ENCODE data around the gene TJP3. TPM values are rescaled to one million over a fixed set of nuclear protein-coding genes. Genes with fewer than 3 reads are reported as not detected.

TJP3 gene
- total RNA-seq: 1.0 and 4.4 TPM in 2 replicates

GRCh38 chr19:3708207-3708931 lies at the start of gene TJP3:
Gene TJP3 (plus strand): TSS chr19:3708384. CDS start chr19:3728433, 20,049 bp downstream.

DNA sequence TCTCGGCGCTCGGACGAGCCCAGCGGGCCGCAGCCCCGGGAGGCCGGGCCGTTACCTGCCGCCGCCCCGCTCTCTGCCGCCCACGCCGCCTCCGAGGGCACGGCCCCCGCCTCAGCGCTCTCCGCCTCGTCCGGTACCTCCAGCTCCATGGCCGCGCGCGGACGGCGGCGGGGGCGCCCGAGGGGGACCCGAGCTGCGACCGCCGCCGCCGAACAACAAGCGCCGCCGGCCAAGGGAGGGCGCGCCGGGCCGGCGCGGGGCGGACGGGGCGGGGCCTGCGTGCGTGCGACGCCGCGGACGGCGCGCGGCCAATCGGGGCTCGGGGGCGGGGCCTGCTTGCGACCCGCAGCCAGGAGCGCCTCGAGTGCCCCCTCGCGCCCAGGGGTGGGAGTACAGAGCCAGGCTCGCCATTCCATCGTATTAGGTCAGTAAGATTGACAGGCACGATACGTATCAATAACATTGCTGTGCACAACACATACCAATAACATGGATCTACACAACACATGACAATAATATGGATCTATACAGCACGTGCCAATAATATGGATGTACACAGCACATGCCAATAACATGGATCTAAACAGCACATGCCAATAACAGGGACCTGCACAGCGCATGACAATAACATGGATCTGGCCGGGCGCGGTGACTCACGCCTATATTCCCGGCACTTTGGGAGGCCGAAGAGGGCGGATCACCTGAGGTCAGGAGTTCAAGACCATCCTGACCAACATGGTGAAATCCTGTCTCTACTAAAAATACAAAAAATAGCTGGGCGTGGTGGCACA lies 7.7 kb upstream of the TJP3 start, which contains the start of gene PIP5K1C:
Gene PIP5K1C, minus strand, starts transcription at position 227 of the 791 bp plus-strand sequence. Its CDS starts 78 bp downstream, at position 149.

GRCh38 chr19:3761382-3762129 lies 53.4 kb downstream of the TJP3 start, which contains the start of gene APBA3:
Gene APBA3 (minus strand): TSS chr19:3761692. CDS start chr19:3760264, 1,428 bp downstream.

GRCh38 chr19:3762501-3763459 lies 54.6 kb downstream of the TJP3 start, which contains the start of gene MRPL54:
Gene MRPL54 (plus strand): TSS chr19:3762682. CDS start chr19:3762701, 19 bp downstream.

DNA sequence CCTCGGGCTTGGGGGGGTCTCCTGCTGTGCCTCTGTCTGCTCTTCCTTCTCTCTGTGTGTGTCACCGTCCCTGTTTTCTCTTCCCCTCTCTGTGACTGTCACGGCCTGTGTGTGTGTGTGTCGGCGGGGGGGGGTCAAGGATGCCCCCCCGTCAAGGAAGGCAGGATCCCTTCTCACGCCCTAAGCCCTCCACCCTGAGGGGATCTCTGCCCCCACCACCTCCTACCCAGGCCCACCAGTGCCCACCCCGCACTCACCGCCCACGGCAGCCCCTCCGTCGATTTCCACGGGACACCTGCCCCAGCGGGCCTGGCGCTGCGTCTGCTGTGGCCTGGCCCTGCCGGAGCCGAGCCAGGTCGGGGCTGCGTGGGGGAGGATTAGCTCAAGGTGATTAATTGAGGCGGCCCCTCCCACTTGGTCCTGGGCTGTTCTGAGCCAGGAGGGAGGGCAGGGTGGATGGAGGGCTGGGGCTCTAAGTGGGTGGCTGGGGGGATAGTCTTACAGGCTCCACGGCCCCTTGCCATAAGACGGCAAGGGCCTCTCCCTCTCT lies 63.8 kb downstream of the TJP3 start, which contains the start of gene RAX2:
Gene RAX2, minus strand, starts transcription at position 323 of the 550 bp plus-strand sequence. CDS start 486 bp downstream, outside the sequence.

GRCh38 chr19:3785938-3786824 lies 78.0 kb downstream of the TJP3 start, which contains the start of gene MATK:
Gene MATK (minus strand): TSS chr19:3786381. CDS start chr19:3785135, 1,246 bp downstream.

Other genes starting within 250 kb of the TJP3 start
- gene SMIM24, start 227.9 kb upstream of the TJP3 start, total RNA-seq: not detected in 2 replicates
- not detected in 2 replicates for gene SMIM44, start 224.9 kb upstream of the TJP3 start, total RNA-seq
- gene DOHH, start 207.7 kb upstream of the TJP3 start, total RNA-seq: 14.7 and 18.5 TPM in 2 replicates
- gene FZR1, start 202.1 kb upstream of the TJP3 start, total RNA-seq: 27.3 and 45.1 TPM in 2 replicates
- gene TEKTIP1, start 169.2 kb upstream of the TJP3 start, total RNA-seq: 0.14 TPM in 1 of 2 replicates, not detected in the other
- gene MFSD12, start 150.8 kb upstream of the TJP3 start, total RNA-seq: 80.3 and 174 TPM in 2 replicates
- 47.4 and 60.1 TPM in 2 replicates for gene HMG20B, start 135.4 kb upstream of the TJP3 start, total RNA-seq
- not detected in 2 replicates for gene GIPC3, start 122.9 kb upstream of the TJP3 start, total RNA-seq
- 0.21 TPM in 1 of 2 replicates, not detected in the other for gene TBXA2R, start 101.5 kb upstream of the TJP3 start, total RNA-seq
- gene CACTIN, start 81.6 kb upstream of the TJP3 start, total RNA-seq: 23.2 and 34.0 TPM in 2 replicates
- gene PIP5K1C, start 7.9 kb upstream of the TJP3 start, total RNA-seq: 5.5 and 31.3 TPM in 2 replicates
- gene APBA3, start 53.3 kb downstream of the TJP3 start, total RNA-seq: 22.9 and 23.8 TPM in 2 replicates
- gene MRPL54, start 54.3 kb downstream of the TJP3 start, total RNA-seq: 15.3 and 68.4 TPM in 2 replicates
- gene RAX2, start 63.8 kb downstream of the TJP3 start, total RNA-seq: not detected in 2 replicates
- under 0.01 and 0.57 TPM in 2 replicates for gene MATK, start 78.0 kb downstream of the TJP3 start, total RNA-seq
- gene ZFR2, start 160.7 kb downstream of the TJP3 start, total RNA-seq: not detected in 2 replicates
- not detected in 2 replicates for gene ATCAY, start 172.3 kb downstream of the TJP3 start, total RNA-seq
- gene NMRK2, start 224.7 kb downstream of the TJP3 start, total RNA-seq: not detected in 2 replicates